H1 (cell line): ENCODE data around the gene JPH2. TPM values are rescaled to one million over a fixed set of nuclear protein-coding genes. Genes with fewer than 3 reads are reported as not detected.

Source experiments
- CTCF ChIA-PET: fragments of 300-600 bp; sonication (Branson Sonifier 250); formaldehyde crosslinking; loops from one replicate; lab custom pipeline; 2021; ENCODE audit not compliant: partially characterized antibody; lab: Charles Lee
- POLR2A ChIA-PET: fragments of 300-600 bp; sonication (Branson Sonifier 250); formaldehyde crosslinking; loops from one replicate; lab custom pipeline; 2021; ENCODE audit warnings: inconsistent platforms; ENCODE audit not compliant: partially characterized antibody; lab: Charles Lee
- DNase-seq, 2 experiments: peaks; one replicate each; pipeline versions ENCODE4 v3.0.0 to v3.0.0-alpha.2; 2010 to 2022; ENCODE audit warnings: low spot score in 2 of 2, low read depth in 1 of 2, mixed read lengths in 1 of 2
- FAIRE-seq: peaks from 2 replicates; lab custom pipeline; 2011; peaks lifted over from hg19 to GRCh38; lab: Jason Lieb, UNC
- H2AFZ ChIP-seq: 2 replicates; pipeline ENCODE4 v1.8.1; 2012; ENCODE audit warnings: low read length, inconsistent platforms
- H2AK5ac ChIP-seq: 2 replicates; pipeline ENCODE4 v1.6.1; 2013; ENCODE audit warnings: low read depth, low read length
- H2BK120ac ChIP-seq: replicated peaks from 2 replicates; pipeline ENCODE3; 2013; ENCODE audit warnings: low read depth, low read length, inconsistent platforms
- H2BK12ac ChIP-seq: 2 replicates; pipeline ENCODE4 v1.6.1; 2013; ENCODE audit warnings: low read depth, low read length
- H2BK15ac ChIP-seq: 2 replicates; pipeline ENCODE4 v1.6.1; 2013; ENCODE audit warnings: low read length
- H2BK20ac ChIP-seq: 2 replicates; pipeline ENCODE4 v1.6.1; 2013; ENCODE audit warnings: low read length
- H2BK5ac ChIP-seq: 2 replicates; pipeline ENCODE4 v1.6.1; 2013; ENCODE audit warnings: low read depth, low read length
- H3K14ac ChIP-seq: 2 replicates; pipeline ENCODE4 v1.6.1; 2013; ENCODE audit warnings: inconsistent platforms; ENCODE audit not compliant: insufficient read length
- H3K18ac ChIP-seq: 2 replicates; pipeline ENCODE4 v1.6.1; 2013; ENCODE audit warnings: low read length; ENCODE audit errors: extremely low read depth
- H3K23ac ChIP-seq: 2 replicates; pipeline ENCODE4 v1.6.1; 2013; ENCODE audit warnings: inconsistent platforms; ENCODE audit not compliant: insufficient read length
- H3K23me2 ChIP-seq: 2 replicates; pipeline ENCODE4 v1.6.1; 2013; ENCODE audit warnings: low read depth, low read length
- H3K27ac ChIP-seq: 2 replicates; pipeline ENCODE4 v1.6.1; 2011; ENCODE audit warnings: low read depth, low read length, inconsistent platforms
- H3K27me3 ChIP-seq, 4 experiments: replicated peaks in 1 of 4; 1 replicate in 1 of 4; 2 replicates in 3 of 4; pipeline versions ENCODE4 v1.6.1 to v1.8.1; 2011 to 2013; ENCODE audit warnings: low read length in 3 of 4, mild to moderate bottlenecking in 3 of 4, inconsistent platforms in 2 of 4, mixed read lengths in 2 of 4, moderate library complexity in 1 of 4; ENCODE audit not compliant: control insufficient read depth in 3 of 4, insufficient read depth in 3 of 4; ENCODE audit errors: extremely low read depth in 1 of 4
- H3K36me3 ChIP-seq, 4 experiments: 2 replicates each; pipeline versions ENCODE4 v1.6.1 to v1.8.1; 2011 to 2013; ENCODE audit warnings: mild to moderate bottlenecking in 4 of 4, low read length in 3 of 4, moderate library complexity in 2 of 4, control low read depth in 1 of 4, inconsistent platforms in 1 of 4; ENCODE audit not compliant: insufficient read depth in 4 of 4, control insufficient read depth in 2 of 4
- H3K4ac ChIP-seq: replicated peaks from 2 replicates; pipeline ENCODE3; 2013; ENCODE audit warnings: low read length, low read depth, mixed read lengths, inconsistent platforms; ENCODE audit not compliant: insufficient read length
- H3K4me1 ChIP-seq, 4 experiments: replicated peaks in 1 of 4; 1 replicate in 1 of 4; 2 replicates in 3 of 4; pipeline versions ENCODE4 v1.6.1 to v1.8.1; 2011 to 2013; ENCODE audit warnings: low read length in 3 of 4, inconsistent platforms in 2 of 4, mixed read lengths in 1 of 4; ENCODE audit not compliant: insufficient read depth in 4 of 4, control insufficient read depth in 3 of 4
- H3K4me2 ChIP-seq, 2 experiments: 2 replicates each; pipeline versions ENCODE4 v1.6.1 to v1.8.1; 2011 to 2013; ENCODE audit warnings: low read depth in 2 of 2, low read length in 2 of 2, control low read depth in 1 of 2, inconsistent platforms in 1 of 2, mild to moderate bottlenecking in 1 of 2; ENCODE audit not compliant: insufficient read depth in 1 of 2
- H3K4me3 ChIP-seq, 4 experiments: fragments of 200-600, 300-600 bp in 1 of 4; sonication (generic), shearing (Covaris generic), sonication (Bioruptor Twin) in 1 of 4; 2 replicates each; pipeline versions ENCODE4 v1.5.1 to v1.8.1; 2011 to 2016; ENCODE audit warnings: low read length in 4 of 4, low read depth in 3 of 4, control low read depth in 2 of 4, inconsistent platforms in 2 of 4, mild to moderate bottlenecking in 2 of 4, mixed read lengths in 1 of 4, moderate library complexity in 1 of 4; ENCODE audit not compliant: insufficient read depth in 2 of 4; ENCODE audit errors: extremely low read depth in 1 of 4
- H3K56ac ChIP-seq: replicated peaks from 2 replicates; pipeline ENCODE3; 2013; ENCODE audit warnings: low read depth, mild to moderate bottlenecking, mixed read lengths, low read length, inconsistent platforms; ENCODE audit not compliant: insufficient read length
- H3K79me1 ChIP-seq: 2 replicates; pipeline ENCODE4 v1.6.1; 2013; ENCODE audit warnings: low read depth, low read length, control low read depth
- H3K79me2 ChIP-seq, 2 experiments: 2 replicates each; pipeline versions ENCODE4 v1.6.1 to v1.8.1; 2012 to 2013; ENCODE audit warnings: low read length in 2 of 2, mild to moderate bottlenecking in 2 of 2, inconsistent platforms in 1 of 2; ENCODE audit not compliant: insufficient read depth in 2 of 2, control insufficient read depth in 1 of 2
- H3K9ac ChIP-seq, 4 experiments: replicated peaks in 1 of 4; 1 replicate in 1 of 4; 2 replicates in 3 of 4; pipeline versions ENCODE4 v1.6.1 to v1.8.1; 2011 to 2013; ENCODE audit warnings: low read depth in 3 of 4, low read length in 3 of 4, control low read depth in 2 of 4, mild to moderate bottlenecking in 2 of 4, moderate library complexity in 2 of 4, inconsistent platforms in 1 of 4; ENCODE audit errors: extremely low read depth in 1 of 4
- H3K9me3 ChIP-seq, 2 experiments: 2 replicates each; pipeline versions ENCODE4 v1.6.1 to v1.8.1; 2012 to 2013; ENCODE audit warnings: mild to moderate bottlenecking in 2 of 2, moderate library complexity in 2 of 2, control low read depth in 1 of 2, inconsistent platforms in 1 of 2, low read depth in 1 of 2, low read length in 1 of 2, mixed read lengths in 1 of 2; ENCODE audit not compliant: insufficient read depth in 2 of 2
- H4K20me1 ChIP-seq, 2 experiments: replicated peaks in 1 of 2; 2 replicates each; pipeline versions ENCODE3 to v1.8.1; 2011 to 2013; ENCODE audit warnings: inconsistent platforms in 2 of 2, low read length in 2 of 2, mild to moderate bottlenecking in 1 of 2; ENCODE audit not compliant: insufficient read depth in 2 of 2, control insufficient read depth in 1 of 2
- H4K5ac ChIP-seq: 2 replicates; pipeline ENCODE4 v1.6.1; 2013; ENCODE audit warnings: low read length, low read depth, mixed read lengths, inconsistent platforms; ENCODE audit not compliant: insufficient read length
- H4K8ac ChIP-seq: 2 replicates; pipeline ENCODE4 v1.8.0; 2013; ENCODE audit warnings: mild to moderate bottlenecking, moderate library complexity, low read length, inconsistent platforms; ENCODE audit not compliant: insufficient read depth; ENCODE audit errors: extremely low read depth
- H4K91ac ChIP-seq: replicated peaks from 2 replicates; pipeline ENCODE3; 2013; ENCODE audit warnings: low read length, mixed read lengths, inconsistent platforms; ENCODE audit not compliant: insufficient read length
- CBX8 ChIP-seq: fragments of 300-800, 300-1000 bp; sonication (generic); IDR thresholded peaks from 2 replicates; pipeline ENCODE4 v1.7.1; 2016; ENCODE audit warnings: low read depth, low read length, borderline replicate concordance
- CEBPB ChIP-seq: IDR thresholded peaks from 2 replicates; pipeline ENCODE4 v1.6.1; 2012; ENCODE audit warnings: low read depth, low read length
- CREB1 ChIP-seq: IDR thresholded peaks from 2 replicates; pipeline ENCODE4 v1.6.1; 2012; ENCODE audit warnings: inconsistent platforms
- EP300 ChIP-seq, 2 experiments: IDR thresholded peaks; 1 replicate in 1 of 2; 2 replicates in 1 of 2; pipeline ENCODE4 v1.6.1; 2011 to 2012; ENCODE audit warnings: low read depth in 2 of 2, low read length in 2 of 2, mild to moderate bottlenecking in 2 of 2, borderline replicate concordance in 1 of 2, inconsistent platforms in 1 of 2, moderate library complexity in 1 of 2
- EZH2 ChIP-seq: fragments of 200-600 bp; sonication (generic); IDR thresholded peaks from 2 replicates; pipeline ENCODE4 v1.7.1; 2012; ENCODE audit warnings: low read depth, mild to moderate bottlenecking, moderate library complexity, low read length, inconsistent platforms; ENCODE audit not compliant: severe bottlenecking
- HDAC2 ChIP-seq, 2 experiments: fragments of 300-600 bp in 1 of 2; sonication (generic) in 1 of 2; IDR thresholded peaks; 2 replicates each; pipeline ENCODE4 v1.6.1; 2011 to 2012; ENCODE audit warnings: low read depth in 2 of 2, low read length in 2 of 2, mild to moderate bottlenecking in 2 of 2, moderate library complexity in 2 of 2, borderline replicate concordance in 1 of 2, inconsistent platforms in 1 of 2
- HDAC6 ChIP-seq: IDR thresholded peaks from one replicate; pipeline ENCODE4 v1.7.1; 2012; ENCODE audit warnings: low read depth, mild to moderate bottlenecking, inconsistent platforms, low read length, moderate library complexity
- POLR2A ChIP-seq, 2 experiments: IDR thresholded peaks; 1 replicate in 1 of 2; 2 replicates in 1 of 2; pipeline ENCODE4 v1.6.1; 2011; ENCODE audit warnings: low read depth in 2 of 2, low read length in 2 of 2, mild to moderate bottlenecking in 2 of 2; ENCODE audit errors: control extremely low read depth in 1 of 2
- POU5F1 ChIP-seq: IDR thresholded peaks from 2 replicates; pipeline ENCODE4 v1.6.1; 2011; ENCODE audit warnings: low read depth, mild to moderate bottlenecking, low read length, moderate library complexity
- SIN3A ChIP-seq, 2 experiments: IDR thresholded peaks in 1 of 2; conservative IDR thresholded peaks in 1 of 2; 2 replicates each; pipeline ENCODE4 v1.6.1; 2011 to 2012; ENCODE audit warnings: low read length in 2 of 2, improper control_type of control experiment in 1 of 2, low read depth in 1 of 2, mild to moderate bottlenecking in 1 of 2
- TAF7 ChIP-seq: optimal IDR thresholded peaks from 2 replicates; pipeline ENCODE3; 2011; ENCODE audit warnings: low read depth, mild to moderate bottlenecking, inconsistent platforms, low read length, moderate library complexity, borderline replicate concordance
- WGBS, 2 experiments: shearing (Covaris generic) in 1 of 2; methylation state at CpG; one replicate each; pipeline versions ENCODE4 v1.1.6 to v1.1.7; 2013 to 2015; ENCODE audit warnings: low lambda C conversion rate in 2 of 2, mixed read lengths in 2 of 2, inconsistent platforms in 1 of 2, low coverage in 1 of 2, missing lambda C conversion rate in 1 of 2; ENCODE audit not compliant: insufficient replicate concordance in 2 of 2, insufficient coverage in 1 of 2, insufficient read length in 1 of 2; ENCODE audit errors: extremely low coverage in 1 of 2, missing lambda C conversion rate in 1 of 2; 5-methylcytosine and 5-hydroxymethylcytosine counted together
- polyA plus RNA-seq, 7 experiments: library from polyadenylated mRNA; depleted of rRNA in 3 of 7; stranded (reverse) in 5 of 7; unstranded in 2 of 7; fragments of >200 nt in 5 of 7; fragments of 200-250 nt in 2 of 7; gene quantifications; 1 replicate in 5 of 7; 2 replicates in 1 of 7; 4 replicates in 1 of 7; pipeline versions ENCODE4 v1.2.1 to v1.2.3, GENCODE V29; 2011 to 2013; ENCODE audit warnings: missing spikeins in 2 of 7, mixed read lengths in 2 of 7
- total RNA-seq: library from RNA; stranded (reverse); fragmentation: NEBNext Ultra II Directional; extraction: Animal tissue kit (Norgen Biotek cat#: 25700); gene quantifications from 2 replicates; pipeline ENCODE4 v1.2.1, GENCODE V29; 2021

JPH2 gene
- total and polyA plus RNA-seq, 2 of the 8 experiments (the other 6 are each of a cell fraction or from before 2014, with no cell fraction given), result 0.59 to 1.3 TPM

- Histone ChIP-seq H4K5ac (no peak overlapping the region), H3K27me3 (no peaks in the 10 kb centered on the region), H3K36me3 (no peaks in the 10 kb centered on the region), H3K18ac (no peak overlapping the region), H3K23me2 (peaks cover 11% of the 10 kb centered on the region), H2AFZ (no peak overlapping the region), H4K8ac (no peak overlapping the region), H3K79me2 (no peaks in the 10 kb centered on the region), H3K4me1 (peaks cover 0 to 13% (median 3%) of the 10 kb centered on the region in 4 experiments; a peak in 5 of 7 replicates), H3K14ac (no peak overlapping the region), H3K56ac (no peak overlapping the region), H3K9ac (no peak overlapping the region), H2BK120ac (no peak overlapping the region), H4K91ac (no peak overlapping the region), H2BK15ac (no peak overlapping the region), H3K23ac (no peak overlapping the region), H3K4me2 (no peak overlapping the region), H4K20me1 (peaks cover 0 to 4% of the 10 kb centered on the region in 2 experiments), H3K9me3 (no peaks in the 10 kb centered on the region), H3K79me1 (no peaks in the 10 kb centered on the region), H3K4me3 (no peak overlapping the region), H2BK20ac (no peak overlapping the region), H2BK5ac (no peak overlapping the region), H2AK5ac (no peak overlapping the region), H2BK12ac (no peak overlapping the region), H3K27ac (no peak overlapping the region), H3K4ac (no peak overlapping the region)
- TF ChIP-seq SIN3A (conservative IDR thresholded peaks at IDR 0.05 in 1 of 2, IDR thresholded peaks at IDR 0.05 in 1 of 2; ENCODE audit: low read depth in 1 of 2, low read length in 2 of 2) (no peak), HDAC2 (IDR thresholded peaks at IDR 0.05; ENCODE audit: borderline replicate concordance in 1 of 2, low read depth in 2 of 2, low read length in 2 of 2) (no peak), CEBPB (no peak), POU5F1 (no peak), POLR2A (IDR thresholded peaks at IDR 0.05; ENCODE audit: control extremely low read depth in 1 of 2, low read depth in 2 of 2, low read length in 2 of 2) (no peak), EZH2 (no peak), HDAC6 (no peak), CREB1 (no peak), EP300 (IDR thresholded peaks at IDR 0.05; ENCODE audit: borderline replicate concordance in 1 of 2, low read depth in 2 of 2, low read length in 2 of 2) (no peak), TAF7 (no peak), CBX8 (no peak)
- ChIA-PET CTCF (interaction anchor here (0.6 to 17.7 kb wide), 3 partner anchors 8 to 161 kb away, joined by 3 to 512 read pairs (median 13); no protein-coding TSS in a partner anchor), POLR2A (interaction anchor here (1.2 to 1.5 kb wide), 3 partner anchors 16 to 65 kb away, joined by 3 to 4 read pairs (median 3); no protein-coding TSS in a partner anchor)
- 84% methylated on average over 13 of the region's 13 CpGs; no CpG with 5 or more reads in 1 of the 2 experiments for WGBS, 2 experiments
- no peak for DNase-seq
- no peak for FAIRE-seq
These were observed 4.7 kb downstream of the JPH2 start for GRCh38 chr20:44182135-44182765.
